HCT116 (cell line): ENCODE results near the gene NDUFS6. TPM values are rescaled to one million over a fixed set of nuclear protein-coding genes. Genes with fewer than 3 reads are reported as not detected.

Source experiments
- ATAC-seq: fragments of 200-7000 bp; cut with Tn5 transposase; 2 replicates; pipeline ENCODE4 v1.9.1; 2020; ENCODE audit warnings: mild to moderate bottlenecking, moderate library complexity
- BruUV-seq: library from RNA; stranded (reverse); fragments of 400-500 nt; replicated peaks from 2 replicates; lab custom pipeline; 2021; lab: Mats Ljungman, UMichigan
- CTCF ChIA-PET: fragments of 300-600 bp; sonication (Branson Sonifier 250); formaldehyde crosslinking; loops from one replicate; lab custom pipeline; 2021; ENCODE audit warnings: antibody characterized with exemption; lab: Charles Lee
- POLR2A ChIA-PET: fragments of 300-600, 350-600 bp; sonication (Branson Sonifier 250); formaldehyde crosslinking; loops from one replicate; lab custom pipeline; 2021; ENCODE audit warnings: antibody characterized with exemption; lab: Charles Lee
- RAD21 ChIA-PET, 2 experiments: fragments of 300-600 bp; sonication (Branson Sonifier 250); formaldehyde crosslinking; loops; one replicate each; lab custom pipeline; 2023; ENCODE audit warnings: low total read pairs in 2 of 2; ENCODE audit not compliant: uncharacterized antibody in 2 of 2, unreplicated experiment in 2 of 2, low non-redundant PET in 1 of 2; lab: Charles Lee
- DNase-seq: peaks from one replicate; pipeline ENCODE4 v3.0.0-alpha.2; 2010; ENCODE audit warnings: low read depth, low spot score
- H2AFZ ChIP-seq: fragments of 200-600 bp; shearing (Covaris generic), sonication (generic); 2 replicates; pipeline ENCODE4 v1.6.1; 2017; ENCODE audit warnings: low read depth, mixed run types, mixed read lengths, antibody characterized with exemption, low read length; ENCODE audit not compliant: poor library complexity, severe bottlenecking
- H3K27ac ChIP-seq: 2 replicates; pipeline ENCODE4 v1.5.1; 2012; ENCODE audit warnings: low read depth, low read length
- H3K27me3 ChIP-seq: fragments of 200-600 bp; sonication (generic); 2 replicates; pipeline ENCODE4 v1.6.1; 2016; ENCODE audit warnings: mixed run types, low read length, mixed read lengths; ENCODE audit not compliant: insufficient read depth
- H3K36me3 ChIP-seq, 2 experiments: fragments of 200-500 bp in 1 of 2; fragments of 200-600 bp in 1 of 2; sonication (Bioruptor generic) in 1 of 2; sonication (generic) in 1 of 2; 2 replicates each; pipeline versions ENCODE4 v1.5.1 to v1.6.1; 2014 to 2016; ENCODE audit warnings: low read length in 2 of 2, inconsistent platforms in 1 of 2, mixed read lengths in 1 of 2, mixed run types in 1 of 2; ENCODE audit not compliant: insufficient read depth in 2 of 2, control insufficient read depth in 1 of 2
- H3K4me1 ChIP-seq, 2 experiments: fragments of 200-600 bp in 1 of 2; sonication (generic) in 1 of 2; 2 replicates each; pipeline versions ENCODE4 v1.5.1 to v1.6.1; 2012 to 2017; ENCODE audit warnings: low read length in 2 of 2, inconsistent platforms in 1 of 2, mild to moderate bottlenecking in 1 of 2, mixed read lengths in 1 of 2, mixed run types in 1 of 2, moderate library complexity in 1 of 2; ENCODE audit not compliant: insufficient read depth in 2 of 2, control insufficient read depth in 1 of 2
- H3K4me2 ChIP-seq: fragments of 200-600 bp; sonication (generic); 2 replicates; pipeline ENCODE4 v1.6.1; 2017; ENCODE audit warnings: mixed run types, low read length, mixed read lengths
- H3K4me3 ChIP-seq, 2 experiments: fragments of 200-600 bp in 1 of 2; sonication (generic) in 1 of 2; replicated peaks in 1 of 2; 2 replicates each; pipeline ENCODE4 v1.5.1; 2011 to 2016; ENCODE audit warnings: low read length in 2 of 2, control low read depth in 1 of 2, low read depth in 1 of 2, mild to moderate bottlenecking in 1 of 2, mixed read lengths in 1 of 2, mixed run types in 1 of 2
- H3K79me2 ChIP-seq: fragments of 200-600 bp; sonication (generic); 2 replicates; pipeline ENCODE4 v1.6.1; 2017; ENCODE audit warnings: mild to moderate bottlenecking, mixed run types, low read length, moderate library complexity, mixed read lengths; ENCODE audit not compliant: insufficient read depth
- H3K9ac ChIP-seq: fragments of 200-600 bp; sonication (generic); 2 replicates; pipeline ENCODE4 v1.6.1; 2016; ENCODE audit warnings: low read length, mixed read lengths
- H3K9me2 ChIP-seq: fragments of 200-600 bp; sonication (generic), shearing (Covaris generic); 2 replicates; pipeline ENCODE4 v1.6.1; 2017; ENCODE audit warnings: mixed run types, mild to moderate bottlenecking, moderate library complexity; ENCODE audit not compliant: insufficient read depth
- H3K9me3 ChIP-seq, 2 experiments: fragments of 200-500 bp in 1 of 2; fragments of 200-600 bp in 1 of 2; sonication (Bioruptor generic) in 1 of 2; sonication (generic) in 1 of 2; 2 replicates each; pipeline ENCODE4 v1.6.1; 2014 to 2017; ENCODE audit warnings: low read length in 2 of 2, mixed read lengths in 2 of 2, inconsistent platforms in 1 of 2, low read depth in 1 of 2, mild to moderate bottlenecking in 1 of 2, mixed run types in 1 of 2, moderate library complexity in 1 of 2; ENCODE audit not compliant: control insufficient read depth in 1 of 2, insufficient read depth in 1 of 2
- H4K20me1 ChIP-seq: fragments of 200-600 bp; sonication (generic), shearing (Covaris generic); 2 replicates; pipeline ENCODE4 v1.6.1; 2017; ENCODE audit warnings: mixed run types, mild to moderate bottlenecking, moderate library complexity; ENCODE audit not compliant: insufficient read depth
- ATF3 ChIP-seq: IDR thresholded peaks from 2 replicates; pipeline ENCODE4 v1.6.1; 2012
- CBX3 ChIP-seq: IDR thresholded peaks from 2 replicates; pipeline ENCODE4 v1.6.1; 2012; ENCODE audit warnings: low read depth
- CEBPB ChIP-seq: IDR thresholded peaks from 2 replicates; pipeline ENCODE4 v1.6.1; 2012; ENCODE audit warnings: low read depth
- EGR1 ChIP-seq: IDR thresholded peaks from 2 replicates; pipeline ENCODE4 v1.6.1; 2012; ENCODE audit warnings: low read depth
- ELF1 ChIP-seq: IDR thresholded peaks from 2 replicates; pipeline ENCODE4 v1.6.1; 2012; ENCODE audit warnings: low read depth, borderline replicate concordance
- EZH2 ChIP-seq: fragments of 200-600 bp; sonication (generic); IDR thresholded peaks from 2 replicates; pipeline ENCODE4 v1.6.1; 2017; ENCODE audit warnings: antibody characterized with exemption, mixed run types
- EZH2phosphoT487 ChIP-seq: fragments of 200-600 bp; IDR thresholded peaks from 2 replicates; pipeline ENCODE4 v1.6.1; 2018; ENCODE audit warnings: antibody characterized with exemption, borderline replicate concordance
- FOSL1 ChIP-seq: IDR thresholded peaks from 2 replicates; pipeline ENCODE4 v1.6.1; 2012; ENCODE audit warnings: low read depth
- JUND ChIP-seq: IDR thresholded peaks from 2 replicates; pipeline ENCODE4 v1.6.1; 2012
- POLR2A ChIP-seq: IDR thresholded peaks from 2 replicates; pipeline ENCODE4 v1.7.0; 2011; ENCODE audit warnings: borderline replicate concordance; ENCODE audit not compliant: insufficient read depth, insufficient read length; ENCODE audit errors: extremely low read depth
- REST ChIP-seq: IDR thresholded peaks from 2 replicates; pipeline ENCODE4 v1.6.1; 2012; ENCODE audit warnings: low read depth
- SIN3A ChIP-seq: IDR thresholded peaks from 2 replicates; pipeline ENCODE4 v1.6.1; 2012; ENCODE audit warnings: low read depth
- SP1 ChIP-seq: IDR thresholded peaks from 2 replicates; pipeline ENCODE4 v1.6.1; 2012; ENCODE audit warnings: low read depth
- SRF ChIP-seq: IDR thresholded peaks from 2 replicates; pipeline ENCODE4 v1.6.1; 2012; ENCODE audit warnings: low read depth
- TCF7L2 ChIP-seq: IDR thresholded peaks from 2 replicates; pipeline ENCODE4 v1.7.0; 2011; ENCODE audit warnings: borderline replicate concordance, inconsistent platforms; ENCODE audit not compliant: insufficient read depth, insufficient read length; ENCODE audit errors: extremely low read depth
- YY1 ChIP-seq: IDR thresholded peaks from 2 replicates; pipeline ENCODE4 v1.6.1; 2011; ENCODE audit warnings: low read length, low read depth, moderate library complexity, mild to moderate bottlenecking; ENCODE audit not compliant: insufficient replicate concordance; ENCODE audit errors: extremely low read depth
- ZFX ChIP-seq: fragments of 450-650 bp; IDR thresholded peaks from 2 replicates; pipeline ENCODE4 v1.6.1; 2017
- ZNF274 ChIP-seq: fragments of 200-500 bp; sonication (Bioruptor generic); IDR thresholded peaks from 2 replicates; pipeline ENCODE4 v1.6.1; 2014; ENCODE audit warnings: mild to moderate bottlenecking, low read depth, low read length, inconsistent platforms
- intact Hi-C: fragments of 100-400 bp; cut with micrococcal nuclease; formaldehyde crosslinking; loops from 2 replicates; pipeline ENCODE4 v1.10.0; 2022
- total RNA-seq: library from RNA; stranded (reverse); gene quantifications from one replicate; pipeline ENCODE4 v1.2.1, GENCODE V29; 2021; ENCODE audit not compliant: unreplicated experiment
- TF ChIP-seq, protein P1 (sequence below), 3 experiments: fragments of 200-600 bp in 1 of 3; sonication (generic) in 1 of 3; IDR thresholded peaks in 2 of 3; conservative IDR thresholded peaks in 1 of 3; 2 replicates each; pipeline ENCODE4 v1.5.1; 2012 to 2017; ENCODE audit warnings: low read depth in 2 of 3, low read length in 2 of 3, antibody characterized with exemption in 1 of 3, borderline replicate concordance in 1 of 3, control low read depth in 1 of 3, mild to moderate bottlenecking in 1 of 3, mixed read lengths in 1 of 3, mixed run types in 1 of 3, moderate library complexity in 1 of 3; ENCODE audit not compliant: insufficient read depth in 1 of 3

The NDUFS6 gene
- total RNA-seq, 1 experiment from 2014 or later: 43.8 TPM

DNA sequence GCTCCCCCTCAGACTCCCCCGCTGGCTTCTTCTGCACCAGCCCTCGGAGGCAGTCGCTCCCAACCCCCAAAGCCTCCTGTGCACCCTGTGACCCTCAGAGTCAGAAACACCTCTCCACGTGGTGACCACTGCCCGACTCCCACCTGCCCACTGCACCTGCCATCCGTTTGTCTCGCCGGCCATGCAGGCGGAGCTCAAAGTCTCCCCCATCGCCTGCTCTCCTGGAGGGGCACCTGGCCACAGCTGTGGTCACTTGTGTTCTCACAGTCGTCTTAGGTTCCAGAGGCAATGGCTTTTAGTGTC, 39.8 kb upstream of the NDUFS6 start:
- Histone ChIP-seq H3K27me3 (no peaks in the 10 kb centered on the region), H3K4me3 (no peak overlapping the region), H3K36me3 (no peaks in the 10 kb centered on the region), H3K27ac (no peak overlapping the region), H4K20me1 (no peaks in the 10 kb centered on the region), H3K9ac (no peak overlapping the region), H3K9me2 (no peaks in the 10 kb centered on the region), H3K9me3 (no peaks in the 10 kb centered on the region), H3K4me2 (no peak overlapping the region), H3K4me1 (no peaks in the 10 kb centered on the region), H2AFZ (no peak overlapping the region), H3K79me2 (no peaks in the 10 kb centered on the region)
- ATAC-seq (no peak), DNase-seq (no peak)
- BruUV-seq: no TSS peak
- ChIA-PET RAD21 (no interaction called here), POLR2A (no interaction called here), CTCF (interaction anchor here (1.1 kb wide), 1 partner anchor 278 kb away, joined by 3 read pairs; no protein-coding TSS in a partner anchor)
- TF ChIP-seq ZNF274 (no peak), REST (no peak), YY1 (no peak), ZFX (no peak), FOSL1 (no peak), CBX3 (no peak), SRF (no peak), POLR2A (no peak), CEBPB (no peak), SP1 (no peak), EGR1 (no peak), EZH2 (no peak), JUND (no peak), EZH2phosphoT487 (no peak), TCF7L2 (no peak), ATF3 (no peak), ELF1 (no peak), SIN3A (no peak)
- TF ChIP-seq, protein P1, sequence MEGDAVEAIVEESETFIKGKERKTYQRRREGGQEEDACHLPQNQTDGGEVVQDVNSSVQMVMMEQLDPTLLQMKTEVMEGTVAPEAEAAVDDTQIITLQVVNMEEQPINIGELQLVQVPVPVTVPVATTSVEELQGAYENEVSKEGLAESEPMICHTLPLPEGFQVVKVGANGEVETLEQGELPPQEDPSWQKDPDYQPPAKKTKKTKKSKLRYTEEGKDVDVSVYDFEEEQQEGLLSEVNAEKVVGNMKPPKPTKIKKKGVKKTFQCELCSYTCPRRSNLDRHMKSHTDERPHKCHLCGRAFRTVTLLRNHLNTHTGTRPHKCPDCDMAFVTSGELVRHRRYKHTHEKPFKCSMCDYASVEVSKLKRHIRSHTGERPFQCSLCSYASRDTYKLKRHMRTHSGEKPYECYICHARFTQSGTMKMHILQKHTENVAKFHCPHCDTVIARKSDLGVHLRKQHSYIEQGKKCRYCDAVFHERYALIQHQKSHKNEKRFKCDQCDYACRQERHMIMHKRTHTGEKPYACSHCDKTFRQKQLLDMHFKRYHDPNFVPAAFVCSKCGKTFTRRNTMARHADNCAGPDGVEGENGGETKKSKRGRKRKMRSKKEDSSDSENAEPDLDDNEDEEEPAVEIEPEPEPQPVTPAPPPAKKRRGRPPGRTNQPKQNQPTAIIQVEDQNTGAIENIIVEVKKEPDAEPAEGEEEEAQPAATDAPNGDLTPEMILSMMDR (IDR thresholded peaks at IDR 0.05 in 2 of 3, conservative IDR thresholded peaks at IDR 0.05 in 1 of 3; ENCODE audit: borderline replicate concordance in 1 of 3, insufficient read depth in 1 of 3, low read depth in 2 of 3, low read length in 2 of 3): no peak
- intact Hi-C loops: no loop called here
